NCI-H774 (cell line): ENCODE results near the gene TUBB3.
"Not testable (repeated sequence)": the region's sequence is repeated elsewhere in the genome, so short reads cannot be mapped to it uniquely, and the experiment has no call there.

ENCODE experiments used
- DNase-seq: peaks from one replicate; lab custom pipeline; 2025; lab: John Stamatoyannopoulos, UW

TUBB3 gene

GRCh38 chr16:89902980-89903379, 20.2 kb upstream of the TUBB3 start:
- DNase-seq, result no peak

GRCh38 chr16:89903908-89904515, 19.1 kb upstream of the TUBB3 start:
- no peak for DNase-seq

- no peak for DNase-seq
Observed at GRCh38 chr16:89904606-89905510, 18.3 kb upstream of the TUBB3 start.

- no peak for DNase-seq
Observed at GRCh38 chr16:89905511-89906139, 17.5 kb upstream of the TUBB3 start.

- no peak for DNase-seq
Observed at GRCh38 chr16:89906140-89907025, 16.8 kb upstream of the TUBB3 start.

GRCh38 chr16:89907055-89907814, 15.9 kb upstream of the TUBB3 start:
- no peak for DNase-seq

GRCh38 chr16:89908236-89908635, 14.9 kb upstream of the TUBB3 start:
- DNase-seq, result no peak

GRCh38 chr16:89909777-89910716, 13.1 kb upstream of the TUBB3 start:
- no peak for DNase-seq

- DNase-seq, result no peak
Observed at GRCh38 chr16:89910717-89911354, 12.3 kb upstream of the TUBB3 start.

GRCh38 chr16:89911375-89911774, 11.8 kb upstream of the TUBB3 start:
- no peak for DNase-seq

GRCh38 chr16:89912143-89912542, 11.0 kb upstream of the TUBB3 start:
- no peak for DNase-seq

- DNase-seq, result no peak
Observed at GRCh38 chr16:89912627-89913026, 10.5 kb upstream of the TUBB3 start.

- no peak for DNase-seq
Observed at GRCh38 chr16:89913408-89914387, 9.4 kb upstream of the TUBB3 start.

GRCh38 chr16:89914642-89915285, 8.4 kb upstream of the TUBB3 start:
- not testable (repeated sequence) for DNase-seq

GRCh38 chr16:89915303-89916232, 7.6 kb upstream of the TUBB3 start:
- no peak for DNase-seq

- no peak for DNase-seq
Observed at GRCh38 chr16:89917773-89918452, 5.2 kb upstream of the TUBB3 start.
